GM21723 (cell line): Measurements from ENCODE around the gene ZNF740.
"Not testable (repeated sequence)": the region's sequence is repeated elsewhere in the genome, so short reads cannot be mapped to it uniquely, and the experiment has no call there.

Source experiments
- ATAC-seq: cut with Tn5 transposase; IDR thresholded peaks from one replicate; pipeline ENCODE4 v1.9.1; 2021; ENCODE audit warnings: mild to moderate bottlenecking, moderate library complexity; ENCODE audit not compliant: unreplicated experiment

Gene ZNF740

GRCh38 chr12:53172352-53172751 is 8.2 kb upstream of the ZNF740 start:
- ATAC-seq = no peak

- ATAC-seq = no peak
Measured at GRCh38 chr12:53173085-53173715, 7.3 kb upstream of the ZNF740 start.

GRCh38 chr12:53174881-53175491 is 5.5 kb upstream of the ZNF740 start:
- ATAC-seq = no peak

GRCh38 chr12:53176750-53177149 is 3.8 kb upstream of the ZNF740 start:
- ATAC-seq = no peak

GRCh38 chr12:53177447-53177846 is 3.1 kb upstream of the ZNF740 start:
- not testable (repeated sequence) for ATAC-seq

GRCh38 chr12:53178803-53179202 is 1.7 kb upstream of the ZNF740 start:
- not testable (repeated sequence) for ATAC-seq

GRCh38 chr12:53179687-53180219 is 769 bp upstream of the ZNF740 start:
- ATAC-seq = peak; percentile 7

GRCh38 chr12:53180931-53181645 is 566 bp downstream of the ZNF740 start:
- ATAC-seq = peak; percentile 64

- no peak for ATAC-seq
Measured at GRCh38 chr12:53181935-53182334, 1.4 kb downstream of the ZNF740 start.

- ATAC-seq = no peak
Measured at GRCh38 chr12:53182903-53183302, 2.4 kb downstream of the ZNF740 start.

- no peak for ATAC-seq
Measured at GRCh38 chr12:53184828-53185227, 4.3 kb downstream of the ZNF740 start.

- ATAC-seq = no peak
Measured at GRCh38 chr12:53185582-53186153, 5.1 kb downstream of the ZNF740 start.

- no peak for ATAC-seq
Measured at GRCh38 chr12:53186745-53187144, 6.2 kb downstream of the ZNF740 start.

- no peak for ATAC-seq
Measured at GRCh38 chr12:53187145-53187899, 6.8 kb downstream of the ZNF740 start.

- ATAC-seq = peak; percentile 53
Measured at GRCh38 chr12:53190108-53190729, 9.7 kb downstream of the ZNF740 start.

- ATAC-seq = no peak
Measured at GRCh38 chr12:53191096-53191884, 10.8 kb downstream of the ZNF740 start.

- ATAC-seq = no peak
Measured at GRCh38 chr12:53191885-53192530, 11.5 kb downstream of the ZNF740 start.

- no peak for ATAC-seq
Measured at GRCh38 chr12:53192531-53193021, 12.1 kb downstream of the ZNF740 start.

GRCh38 chr12:53193040-53193439 is 12.5 kb downstream of the ZNF740 start:
- no peak for ATAC-seq
